Osteocyte (in vitro differentiated cells): ENCODE results near the gene OR2AP1. TPM values are rescaled to one million over a fixed set of nuclear protein-coding genes. Genes with fewer than 3 reads are reported as not detected.
"Not testable (repeated sequence)": the region's sequence is repeated elsewhere in the genome, so short reads cannot be mapped to it uniquely, and the experiment has no call there.

ENCODE experiments used
- DNase-seq: peaks from one replicate; pipeline ENCODE4 v3.0.0; 2021; ENCODE audit warnings: mixed read lengths; ENCODE audit not compliant: unreplicated experiment; ENCODE audit errors: extremely low spot score
- H3K27ac Mint-ChIP-seq: one replicate; pipeline ENCODE4 v1.8.0; 2021; ENCODE audit warnings: mild to moderate bottlenecking, mixed read lengths; ENCODE audit not compliant: unreplicated experiment
- H3K27me3 Mint-ChIP-seq: one replicate; pipeline ENCODE4 v1.8.0; 2021; ENCODE audit warnings: mixed read lengths; ENCODE audit not compliant: unreplicated experiment
- H3K36me3 Mint-ChIP-seq: one replicate; pipeline ENCODE4 v1.8.0; 2021; ENCODE audit warnings: mixed read lengths; ENCODE audit not compliant: unreplicated experiment
- H3K4me1 Mint-ChIP-seq: one replicate; pipeline ENCODE4 v1.8.0; 2021; ENCODE audit warnings: mixed read lengths; ENCODE audit not compliant: unreplicated experiment
- H3K4me3 Mint-ChIP-seq: one replicate; pipeline ENCODE4 v1.8.0; 2021; ENCODE audit warnings: mild to moderate bottlenecking, moderate library complexity, mixed read lengths; ENCODE audit not compliant: unreplicated experiment
- H3K9me3 Mint-ChIP-seq: one replicate; pipeline ENCODE4 v1.8.0; 2021; ENCODE audit warnings: mixed read lengths; ENCODE audit not compliant: unreplicated experiment
- CTCF ChIP-seq: fragments of 200-600 bp; sonication (generic); IDR thresholded peaks from 2 replicates; pipeline ENCODE4 v1.5.0; 2021; ENCODE audit warnings: antibody characterized with exemption, mild to moderate bottlenecking, moderate library complexity
- total RNA-seq: library from RNA; stranded (reverse); gene quantifications from 2 replicates; pipeline ENCODE4 v1.2.1, GENCODE V29; 2021

Gene OR2AP1
- total RNA-seq, 1 donor from 2014 or later: not detected

GRCh38 chr12:55582066-55582465 is 9.8 kb downstream of the OR2AP1 start:
- no peak for TF ChIP-seq CTCF
- H3K27ac Mint-ChIP-seq: no peak overlapping the region
- H3K9me3 Mint-ChIP-seq: no peaks in the 10 kb centered on the region
- no peaks in the 10 kb centered on the region for H3K27me3 Mint-ChIP-seq
- no peaks in the 10 kb centered on the region for H3K36me3 Mint-ChIP-seq
- H3K4me1 Mint-ChIP-seq: no peaks in the 10 kb centered on the region
- no peak for DNase-seq
- no peak overlapping the region for H3K4me3 Mint-ChIP-seq

GRCh38 chr12:55585817-55586216 is 13.5 kb downstream of the OR2AP1 start:
- H3K27me3 Mint-ChIP-seq: no peaks in the 10 kb centered on the region
- no peak overlapping the region for H3K4me3 Mint-ChIP-seq
- H3K9me3 Mint-ChIP-seq: no peaks in the 10 kb centered on the region
- no peak for TF ChIP-seq CTCF
- no peaks in the 10 kb centered on the region for H3K36me3 Mint-ChIP-seq
- DNase-seq: no peak
- no peak overlapping the region for H3K27ac Mint-ChIP-seq
- no peaks in the 10 kb centered on the region for H3K4me1 Mint-ChIP-seq

GRCh38 chr12:55590152-55590551 is 17.9 kb downstream of the OR2AP1 start:
- not testable (repeated sequence) for H3K27ac Mint-ChIP-seq, H3K4me3 Mint-ChIP-seq, H3K9me3 Mint-ChIP-seq, DNase-seq, H3K36me3 Mint-ChIP-seq, H3K27me3 Mint-ChIP-seq, H3K4me1 Mint-ChIP-seq

- H3K27ac Mint-ChIP-seq: no peak overlapping the region
- no peak for TF ChIP-seq CTCF
- H3K4me3 Mint-ChIP-seq: no peak overlapping the region
- no peaks in the 10 kb centered on the region for H3K36me3 Mint-ChIP-seq
- H3K9me3 Mint-ChIP-seq: no peaks in the 10 kb centered on the region
- DNase-seq: no peak
- no peaks in the 10 kb centered on the region for H3K4me1 Mint-ChIP-seq
- H3K27me3 Mint-ChIP-seq: peaks cover 30% of the 10 kb centered on the region
Measured at GRCh38 chr12:55607821-55608594, 35.7 kb downstream of the OR2AP1 start.

- no peak for DNase-seq
- TF ChIP-seq CTCF: no peak
- no peak overlapping the region for H3K27ac Mint-ChIP-seq
- no peaks in the 10 kb centered on the region for H3K4me1 Mint-ChIP-seq
- H3K36me3 Mint-ChIP-seq: no peaks in the 10 kb centered on the region
- peaks cover 37% of the 10 kb centered on the region for H3K27me3 Mint-ChIP-seq
- H3K4me3 Mint-ChIP-seq: no peak overlapping the region
- H3K9me3 Mint-ChIP-seq: peaks cover 9% of the 10 kb centered on the region
Measured at GRCh38 chr12:55610598-55610997, 38.3 kb downstream of the OR2AP1 start.
